Gastroesophageal sphincter (tissue), 3 donors: ENCODE measurements around the gene TAF1B.

Source experiments
- EP300 ChIP-seq: sonication (generic); formaldehyde crosslinking; IDR thresholded peaks from one replicate; pipeline ENCODE4 v1.6.1; 2017; ENCODE audit warnings: antibody characterized with exemption, mild to moderate bottlenecking
- POLR2A ChIP-seq, 2 donors: fragments of 450-650 bp; IDR thresholded peaks; one replicate each; pipeline ENCODE4 v1.6.1; 2017; ENCODE audit warnings: antibody characterized with exemption in 2 of 2, mild to moderate bottlenecking in 2 of 2, moderate library complexity in 1 of 2
- POLR2AphosphoS5 ChIP-seq: sonication (generic); formaldehyde crosslinking; IDR thresholded peaks from one replicate; pipeline ENCODE4 v1.6.1; 2017; ENCODE audit warnings: antibody characterized with exemption
- TF ChIP-seq, protein P1 (sequence below), 4 experiments: fragments of 200-600 bp in 2 of 4; fragments of 450-650 bp in 2 of 4; sonication (generic) in 1 of 4; IDR thresholded peaks; one replicate each; pipeline ENCODE4 v1.5.1; 2017 to 2019; ENCODE audit warnings: antibody characterized with exemption in 4 of 4, mild to moderate bottlenecking in 2 of 4, moderate library complexity in 2 of 4

DNA sequence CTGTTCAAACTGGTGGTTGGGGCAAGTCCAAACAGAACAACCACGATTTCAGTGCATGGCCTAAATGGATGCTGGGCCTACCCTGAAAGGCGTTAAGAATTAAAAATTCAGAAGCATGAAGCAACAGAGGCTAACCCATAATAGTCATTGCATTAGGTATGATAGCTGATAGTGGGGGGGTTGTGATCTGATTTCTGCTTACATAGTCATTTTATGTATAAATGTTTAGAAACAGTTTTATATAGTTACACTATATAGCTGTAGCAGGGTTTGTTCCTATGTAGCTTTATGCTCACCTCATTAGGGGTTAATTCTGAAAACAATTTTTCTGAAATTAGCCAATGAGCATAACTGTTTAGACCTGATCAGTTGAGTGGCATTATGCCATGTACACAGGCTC, 9.6 kb downstream of the TAF1B start:
- TF ChIP-seq POLR2A (IDR thresholded peaks at IDR 0.05) (no peak), EP300 (no peak), POLR2AphosphoS5 (no peak)
- TF ChIP-seq, protein P1, sequence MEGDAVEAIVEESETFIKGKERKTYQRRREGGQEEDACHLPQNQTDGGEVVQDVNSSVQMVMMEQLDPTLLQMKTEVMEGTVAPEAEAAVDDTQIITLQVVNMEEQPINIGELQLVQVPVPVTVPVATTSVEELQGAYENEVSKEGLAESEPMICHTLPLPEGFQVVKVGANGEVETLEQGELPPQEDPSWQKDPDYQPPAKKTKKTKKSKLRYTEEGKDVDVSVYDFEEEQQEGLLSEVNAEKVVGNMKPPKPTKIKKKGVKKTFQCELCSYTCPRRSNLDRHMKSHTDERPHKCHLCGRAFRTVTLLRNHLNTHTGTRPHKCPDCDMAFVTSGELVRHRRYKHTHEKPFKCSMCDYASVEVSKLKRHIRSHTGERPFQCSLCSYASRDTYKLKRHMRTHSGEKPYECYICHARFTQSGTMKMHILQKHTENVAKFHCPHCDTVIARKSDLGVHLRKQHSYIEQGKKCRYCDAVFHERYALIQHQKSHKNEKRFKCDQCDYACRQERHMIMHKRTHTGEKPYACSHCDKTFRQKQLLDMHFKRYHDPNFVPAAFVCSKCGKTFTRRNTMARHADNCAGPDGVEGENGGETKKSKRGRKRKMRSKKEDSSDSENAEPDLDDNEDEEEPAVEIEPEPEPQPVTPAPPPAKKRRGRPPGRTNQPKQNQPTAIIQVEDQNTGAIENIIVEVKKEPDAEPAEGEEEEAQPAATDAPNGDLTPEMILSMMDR (IDR thresholded peaks at IDR 0.05), result no peak
